Stimulated activated effector memory CD8-positive, alpha-beta T cell treated with anti-CD3 and anti-CD28 coated beads, Interleukin-12 subunit alpha, Interleukin-12 subunit beta, amount 100 ng/mL, for 72 hours (primary cell): ENCODE data around the gene PRSS23.

Experiments used
- ATAC-seq: fragments of 150-1000 bp; cut with Tn5 transposase; 2 replicates; pipeline ENCODE4 v1.10.0; 2021
- DNase-seq, 2 donors: peaks; one replicate each; pipeline ENCODE4 v3.0.0; 2021 to 2022; ENCODE audit warnings: low spot score in 2 of 2
- H3K27ac Mint-ChIP-seq: one replicate; pipeline ENCODE4 v1.8.0; 2022; ENCODE audit warnings: mild to moderate bottlenecking, mixed read lengths
- H3K36me3 Mint-ChIP-seq: one replicate; pipeline ENCODE4 v1.8.0; 2022; ENCODE audit warnings: mild to moderate bottlenecking, mixed read lengths
- H3K4me1 Mint-ChIP-seq: one replicate; pipeline ENCODE4 v1.8.0; 2022; ENCODE audit warnings: mixed read lengths
- H3K4me3 Mint-ChIP-seq: one replicate; pipeline ENCODE4 v1.8.0; 2022; ENCODE audit warnings: mild to moderate bottlenecking, mixed read lengths
- H3K9me3 Mint-ChIP-seq: one replicate; pipeline ENCODE4 v1.8.0; 2022; ENCODE audit warnings: mixed read lengths

Gene PRSS23

GRCh38 chr11:86801364-86801763 lies 1.0 kb downstream of the PRSS23 start:
- no peak overlapping the region for H3K27ac Mint-ChIP-seq
- peak overlapping the region; percentile 70 for H3K4me3 Mint-ChIP-seq
- peaks cover 40% of the 10 kb centered on the region for H3K4me1 Mint-ChIP-seq
- H3K36me3 Mint-ChIP-seq, result no peaks in the 10 kb centered on the region
- ATAC-seq (no peak), DNase-seq (no peak)
- no peaks in the 10 kb centered on the region for H3K9me3 Mint-ChIP-seq

- Mint-ChIP-seq H3K4me3 (peak overlapping the region; percentile 70), H3K27ac (no peak overlapping the region), H3K4me1 (peaks cover 48% of the 10 kb centered on the region), H3K36me3 (no peaks in the 10 kb centered on the region), H3K9me3 (no peaks in the 10 kb centered on the region)
- DNase-seq (no peak), ATAC-seq (no peak)
These were observed 1.8 kb downstream of the PRSS23 start for GRCh38 chr11:86802146-86802545.

- Mint-ChIP-seq H3K36me3 (no peaks in the 10 kb centered on the region), H3K4me1 (peaks cover 53% of the 10 kb centered on the region), H3K9me3 (no peaks in the 10 kb centered on the region), H3K4me3 (peak overlapping the region; percentile 70), H3K27ac (no peak overlapping the region)
- peak; percentile 2 for ATAC-seq
- peak in 1 of 2 donors; percentile 50 for DNase-seq
These were observed 2.3 kb downstream of the PRSS23 start for GRCh38 chr11:86802601-86803051.

- H3K36me3 Mint-ChIP-seq, result peaks cover 3% of the 10 kb centered on the region
- no peak for DNase-seq
- ATAC-seq, result no peak
- H3K9me3 Mint-ChIP-seq, result no peaks in the 10 kb centered on the region
- no peak overlapping the region for H3K27ac Mint-ChIP-seq
- H3K4me1 Mint-ChIP-seq, result peaks cover 55% of the 10 kb centered on the region
- H3K4me3 Mint-ChIP-seq, result peak overlapping the region; percentile 70
These were observed 3.0 kb downstream of the PRSS23 start for GRCh38 chr11:86803136-86804045.

- ATAC-seq, result no peak
- DNase-seq, result peak in 1 of 2 donors; percentile 50
- peaks cover 50% of the 10 kb centered on the region for H3K4me1 Mint-ChIP-seq
- no peaks in the 10 kb centered on the region for H3K9me3 Mint-ChIP-seq
- H3K27ac Mint-ChIP-seq, result no peak overlapping the region
- H3K36me3 Mint-ChIP-seq, result peaks cover 13% of the 10 kb centered on the region
- H3K4me3 Mint-ChIP-seq, result no peak overlapping the region
These were observed 4.6 kb downstream of the PRSS23 start for GRCh38 chr11:86804951-86805350.

GRCh38 chr11:86805873-86806310 lies 5.5 kb downstream of the PRSS23 start:
- H3K9me3 Mint-ChIP-seq, result no peaks in the 10 kb centered on the region
- H3K4me3 Mint-ChIP-seq, result peak overlapping the region; percentile 1
- peaks cover 47% of the 10 kb centered on the region for H3K4me1 Mint-ChIP-seq
- H3K27ac Mint-ChIP-seq, result peak overlapping the region; percentile 1
- H3K36me3 Mint-ChIP-seq, result peaks cover 13% of the 10 kb centered on the region
- DNase-seq (peak; percentile 15 to 74), ATAC-seq (peak; percentile 98)

- Mint-ChIP-seq H3K4me3 (no peak overlapping the region), H3K27ac (no peak overlapping the region), H3K9me3 (no peaks in the 10 kb centered on the region), H3K4me1 (peaks cover 43% of the 10 kb centered on the region), H3K36me3 (peaks cover 13% of the 10 kb centered on the region)
- no peak for DNase-seq
- ATAC-seq, result no peak
These were observed 6.6 kb downstream of the PRSS23 start for GRCh38 chr11:86806903-86807302.

GRCh38 chr11:86807360-86807759 lies 7.0 kb downstream of the PRSS23 start:
- peak overlapping the region; percentile 60 for H3K27ac Mint-ChIP-seq
- no peak for ATAC-seq
- no peak for DNase-seq
- no peaks in the 10 kb centered on the region for H3K9me3 Mint-ChIP-seq
- H3K4me1 Mint-ChIP-seq, result peaks cover 38% of the 10 kb centered on the region
- H3K36me3 Mint-ChIP-seq, result peaks cover 13% of the 10 kb centered on the region
- H3K4me3 Mint-ChIP-seq, result no peak overlapping the region

GRCh38 chr11:86809561-86809960 lies 9.2 kb downstream of the PRSS23 start:
- Mint-ChIP-seq H3K4me1 (peaks cover 38% of the 10 kb centered on the region), H3K36me3 (peaks cover 13% of the 10 kb centered on the region), H3K9me3 (no peaks in the 10 kb centered on the region), H3K27ac (no peak overlapping the region), H3K4me3 (no peak overlapping the region)
- DNase-seq (no peak), ATAC-seq (no peak)

- Mint-ChIP-seq H3K36me3 (peaks cover 13% of the 10 kb centered on the region), H3K4me3 (no peak overlapping the region), H3K4me1 (peaks cover 31% of the 10 kb centered on the region), H3K27ac (no peak overlapping the region), H3K9me3 (no peaks in the 10 kb centered on the region)
- no peak for DNase-seq
- no peak for ATAC-seq
These were observed 9.9 kb downstream of the PRSS23 start for GRCh38 chr11:86810288-86810687.

GRCh38 chr11:86811637-86812321 lies 11.4 kb downstream of the PRSS23 start:
- Mint-ChIP-seq H3K4me1 (peaks cover 16% of the 10 kb centered on the region), H3K4me3 (no peak overlapping the region), H3K9me3 (no peaks in the 10 kb centered on the region), H3K27ac (no peak overlapping the region), H3K36me3 (peaks cover 13% of the 10 kb centered on the region)
- DNase-seq (no peak), ATAC-seq (no peak)

GRCh38 chr11:86812322-86812670 lies 12.0 kb downstream of the PRSS23 start:
- Mint-ChIP-seq H3K4me1 (peaks cover 11% of the 10 kb centered on the region), H3K4me3 (no peak overlapping the region), H3K36me3 (peaks cover 13% of the 10 kb centered on the region), H3K27ac (no peak overlapping the region), H3K9me3 (no peaks in the 10 kb centered on the region)
- ATAC-seq (no peak), DNase-seq (no peak)

GRCh38 chr11:86812981-86813380 lies 12.6 kb downstream of the PRSS23 start:
- Mint-ChIP-seq H3K27ac (no peak overlapping the region), H3K4me1 (peaks cover 5% of the 10 kb centered on the region), H3K9me3 (no peaks in the 10 kb centered on the region), H3K36me3 (peaks cover 13% of the 10 kb centered on the region), H3K4me3 (no peak overlapping the region)
- ATAC-seq, result peak; percentile 47
- no peak for DNase-seq

GRCh38 chr11:86814775-86815174 lies 14.4 kb downstream of the PRSS23 start:
- no peak for DNase-seq
- ATAC-seq, result no peak
- H3K4me3 Mint-ChIP-seq, result no peak overlapping the region
- H3K36me3 Mint-ChIP-seq, result no peaks in the 10 kb centered on the region
- H3K9me3 Mint-ChIP-seq, result no peaks in the 10 kb centered on the region
- no peak overlapping the region for H3K27ac Mint-ChIP-seq
- H3K4me1 Mint-ChIP-seq, result peaks cover 12% of the 10 kb centered on the region

- DNase-seq (no peak), ATAC-seq (no peak)
- Mint-ChIP-seq H3K4me1 (peaks cover 12% of the 10 kb centered on the region), H3K9me3 (no peaks in the 10 kb centered on the region), H3K4me3 (no peak overlapping the region), H3K36me3 (no peaks in the 10 kb centered on the region), H3K27ac (no peak overlapping the region)
These were observed 15.4 kb downstream of the PRSS23 start for GRCh38 chr11:86815726-86816125.
